Vagina (tissue), 2 donors: ENCODE results near the gene HEATR3. TPM values are rescaled to one million over a fixed set of nuclear protein-coding genes. Genes with fewer than 3 reads are reported as not detected.

Experiments used
- DNase-seq, 2 donors: peaks; one replicate each; pipeline ENCODE4 v3.0.0-alpha.2; 2017; ENCODE audit errors: extremely low spot score in 2 of 2
- H3K27ac ChIP-seq: fragments of 200-600 bp; sonication (generic); one replicate; pipeline ENCODE4 v1.5.1; 2019
- H3K27me3 ChIP-seq: fragments of 200-600 bp; sonication (generic); one replicate; pipeline ENCODE4 v1.5.1; 2019
- H3K36me3 ChIP-seq, 2 donors: fragments of 200-600 bp; sonication (generic); one replicate each; pipeline ENCODE4 v1.5.1; 2017 to 2019
- H3K4me1 ChIP-seq: fragments of 200-600 bp; sonication (generic); one replicate; pipeline ENCODE4 v1.5.1; 2019
- H3K4me3 ChIP-seq, 2 donors: fragments of 200-600 bp; sonication (generic); 1 replicate in 1 of 2; 2 replicates in 1 of 2; pipeline ENCODE4 v1.5.1; 2016 to 2019
- H3K9me3 ChIP-seq: fragments of 200-600 bp; sonication (generic); one replicate; pipeline ENCODE4 v1.5.1; 2019
- CTCF ChIP-seq, 3 experiments: fragments of 450-650 bp in 2 of 3; fragments of 200-600 bp in 1 of 3; sonication (generic) in 1 of 3; IDR thresholded peaks; one replicate each; pipeline ENCODE4 v1.5.1; 2017 to 2019; ENCODE audit warnings: antibody characterized with exemption in 3 of 3, mild to moderate bottlenecking in 2 of 3, moderate library complexity in 2 of 3
- POLR2A ChIP-seq, 2 donors: fragments of 450-650 bp; IDR thresholded peaks; one replicate each; pipeline ENCODE4 v1.6.1; 2017; ENCODE audit warnings: antibody characterized with exemption in 2 of 2, mild to moderate bottlenecking in 2 of 2, moderate library complexity in 2 of 2
- POLR2AphosphoS5 ChIP-seq, 2 donors: sonication (generic); formaldehyde crosslinking; IDR thresholded peaks; one replicate each; pipeline ENCODE4 v1.9.0; 2017; ENCODE audit warnings: antibody characterized with exemption in 2 of 2, mild to moderate bottlenecking in 2 of 2, low read depth in 1 of 2; ENCODE audit not compliant: insufficient read depth in 1 of 2
- intact Hi-C: fragments of 100-400 bp; cut with DNase I; formaldehyde crosslinking; loops from one replicate; pipeline ENCODE4 v1.15.1; 2023
- total RNA-seq: library from RNA; depleted of rRNA; stranded (reverse); fragments of >200 nt; gene quantifications from one replicate; pipeline ENCODE4 v1.2.3, GENCODE V29; 2016

Gene HEATR3
- total RNA-seq, 1 donor from 2014 or later: 16.5 TPM

GRCh38 chr16:50047864-50048263 is 17.9 kb upstream of the HEATR3 start:
- no peaks in the 10 kb centered on the region for H3K9me3 ChIP-seq
- no peak overlapping the region for H3K27ac ChIP-seq
- H3K4me1 ChIP-seq: no peaks in the 10 kb centered on the region
- no peaks in the 10 kb centered on the region for H3K36me3 ChIP-seq
- intact Hi-C loops: no loop called here
- no peak for DNase-seq
- no peaks in the 10 kb centered on the region for H3K27me3 ChIP-seq
- TF ChIP-seq CTCF (IDR thresholded peaks at IDR 0.05): no peak
- TF ChIP-seq POLR2AphosphoS5 (IDR thresholded peaks at IDR 0.05; ENCODE audit: insufficient read depth in 1 of 2, low read depth in 1 of 2): no peak
- TF ChIP-seq POLR2A (IDR thresholded peaks at IDR 0.05): no peak
- no peak overlapping the region for H3K4me3 ChIP-seq

GRCh38 chr16:50050802-50051201 is 15.0 kb upstream of the HEATR3 start:
- Histone ChIP-seq H3K4me3 (no peak overlapping the region), H3K4me1 (no peaks in the 10 kb centered on the region), H3K9me3 (peaks cover 2% of the 10 kb centered on the region), H3K36me3 (no peaks in the 10 kb centered on the region), H3K27me3 (no peaks in the 10 kb centered on the region), H3K27ac (no peak overlapping the region)
- DNase-seq: no peak
- intact Hi-C loops: no loop called here
- TF ChIP-seq POLR2AphosphoS5 (IDR thresholded peaks at IDR 0.05; ENCODE audit: insufficient read depth in 1 of 2, low read depth in 1 of 2) (no peak), POLR2A (IDR thresholded peaks at IDR 0.05) (no peak), CTCF (IDR thresholded peaks at IDR 0.05) (no peak)

GRCh38 chr16:50056226-50056625 is 9.5 kb upstream of the HEATR3 start:
- Histone ChIP-seq H3K27me3 (no peaks in the 10 kb centered on the region), H3K36me3 (no peaks in the 10 kb centered on the region), H3K27ac (no peak overlapping the region), H3K4me3 (no peak overlapping the region), H3K4me1 (no peaks in the 10 kb centered on the region), H3K9me3 (peaks cover 5% of the 10 kb centered on the region)
- intact Hi-C loops: no loop called here
- DNase-seq: no peak
- TF ChIP-seq CTCF (IDR thresholded peaks at IDR 0.05) (no peak), POLR2A (IDR thresholded peaks at IDR 0.05) (no peak), POLR2AphosphoS5 (IDR thresholded peaks at IDR 0.05; ENCODE audit: insufficient read depth in 1 of 2, low read depth in 1 of 2) (no peak)

GRCh38 chr16:50058091-50058771 is 7.5 kb upstream of the HEATR3 start:
- Histone ChIP-seq H3K27me3 (no peaks in the 10 kb centered on the region), H3K4me1 (no peaks in the 10 kb centered on the region), H3K4me3 (no peak overlapping the region), H3K27ac (no peak overlapping the region), H3K9me3 (peaks cover 5% of the 10 kb centered on the region), H3K36me3 (no peaks in the 10 kb centered on the region)
- no peak for TF ChIP-seq POLR2A (IDR thresholded peaks at IDR 0.05)
- no peak for TF ChIP-seq POLR2AphosphoS5 (IDR thresholded peaks at IDR 0.05; ENCODE audit: insufficient read depth in 1 of 2, low read depth in 1 of 2)
- no peak for TF ChIP-seq CTCF (IDR thresholded peaks at IDR 0.05)
- intact Hi-C loops: no loop called here
- no peak for DNase-seq

- intact Hi-C loops: no loop called here
- TF ChIP-seq CTCF (IDR thresholded peaks at IDR 0.05): no peak
- no peak for TF ChIP-seq POLR2AphosphoS5 (IDR thresholded peaks at IDR 0.05; ENCODE audit: insufficient read depth in 1 of 2, low read depth in 1 of 2)
- TF ChIP-seq POLR2A (IDR thresholded peaks at IDR 0.05): no peak
Observed at GRCh38 chr16:50059111-50059510, 6.7 kb upstream of the HEATR3 start.

More at GRCh38 chr16:50059111-50059510, 6.7 kb upstream of the HEATR3 start:
- Histone ChIP-seq H3K27me3 (no peaks in the 10 kb centered on the region), H3K9me3 (peaks cover 5% of the 10 kb centered on the region), H3K4me1 (no peaks in the 10 kb centered on the region), H3K4me3 (no peak overlapping the region), H3K27ac (no peak overlapping the region), H3K36me3 (no peaks in the 10 kb centered on the region)
- no peak for DNase-seq
